Measurements from ENCODE around the gene FUCA2. TPM values are rescaled to one million over a fixed set of nuclear protein-coding genes. Genes with fewer than 3 reads are reported as not detected.

FUCA2 gene, protein sequence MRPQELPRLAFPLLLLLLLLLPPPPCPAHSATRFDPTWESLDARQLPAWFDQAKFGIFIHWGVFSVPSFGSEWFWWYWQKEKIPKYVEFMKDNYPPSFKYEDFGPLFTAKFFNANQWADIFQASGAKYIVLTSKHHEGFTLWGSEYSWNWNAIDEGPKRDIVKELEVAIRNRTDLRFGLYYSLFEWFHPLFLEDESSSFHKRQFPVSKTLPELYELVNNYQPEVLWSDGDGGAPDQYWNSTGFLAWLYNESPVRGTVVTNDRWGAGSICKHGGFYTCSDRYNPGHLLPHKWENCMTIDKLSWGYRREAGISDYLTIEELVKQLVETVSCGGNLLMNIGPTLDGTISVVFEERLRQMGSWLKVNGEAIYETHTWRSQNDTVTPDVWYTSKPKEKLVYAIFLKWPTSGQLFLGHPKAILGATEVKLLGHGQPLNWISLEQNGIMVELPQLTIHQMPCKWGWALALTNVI
- total RNA-seq (2014; rRNA removed; shearing (Covaris generic)) = 33.4 and 43.1 TPM in 2 replicates
- polyA plus RNA-seq (2016; fragmentation: Nextera tagmentation; extraction: Ambion mirVana) = 30.0 and 31.8 TPM in 2 replicates
- long read RNA-seq, transcript FUCA2-201 (7 exons, 2,356 nt) = major isoform, 57 of 63 reads
- long read RNA-seq, partial matches to known transcripts = 3 of 63 reads
- long read RNA-seq, other reads (novel, unspliced or antisense) = 3 of 63 reads

DNA sequence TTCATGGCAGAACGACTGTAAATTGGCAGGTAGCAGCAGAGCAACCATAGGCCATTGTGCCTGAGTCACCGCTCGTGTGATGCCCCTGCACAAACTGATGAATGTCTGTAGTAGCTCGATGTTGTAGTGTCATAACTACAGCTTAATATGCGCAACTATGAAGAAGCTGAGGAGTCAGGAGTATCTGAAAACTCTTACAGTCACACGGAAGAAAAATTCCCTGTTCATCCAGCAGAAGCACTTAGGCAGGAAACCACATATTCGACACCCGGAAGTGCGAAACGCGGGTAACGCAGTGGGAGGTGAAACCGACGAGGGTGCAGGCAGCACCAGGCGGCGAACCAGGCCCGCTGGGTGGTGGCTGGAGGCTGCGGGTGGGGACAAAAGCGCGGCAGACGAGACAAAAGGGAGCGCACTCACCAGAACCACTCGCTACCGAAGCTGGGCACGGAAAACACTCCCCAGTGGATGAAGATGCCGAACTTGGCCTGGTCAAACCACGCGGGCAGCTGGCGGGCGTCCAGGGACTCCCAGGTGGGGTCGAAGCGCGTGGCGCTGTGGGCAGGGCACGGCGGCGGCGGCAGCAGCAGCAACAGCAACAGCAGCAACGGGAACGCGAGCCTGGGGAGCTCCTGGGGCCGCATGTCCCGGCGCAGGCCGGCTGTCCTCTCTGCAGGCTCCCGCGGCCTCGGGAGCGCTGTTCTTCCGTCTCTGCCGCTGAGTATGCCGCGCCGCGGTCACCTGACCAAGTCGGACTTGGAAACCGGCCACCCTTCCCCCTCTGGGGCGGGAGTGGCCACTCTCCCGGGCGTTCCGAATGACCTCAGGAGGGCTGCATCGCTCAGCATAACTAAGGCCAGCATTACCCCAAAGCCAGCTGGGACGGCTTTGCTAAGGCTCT, at the start of gene FUCA2:
TSS of gene FUCA2 (minus strand) at position 730 of the 901 bp plus-strand sequence. CDS start at position 644, 86 bp downstream.
- peak within 1 kb of the TSS; percentile 85 for H3K4me3 Mint-ChIP-seq
- H3K36me3 Mint-ChIP-seq (ENCODE audit: low read depth) = peaks cover 18% of the 10 kb centered on the region
- H3K79me2 ChIP-seq (replicated peaks; ENCODE audit: insufficient read depth) = peaks cover 27% of the 10 kb centered on the region
- ATAC-seq (peak; percentile 90), DNase-seq (ENCODE audit: low spot score) (peak; percentile 96)
- peaks cover 4% of the 10 kb centered on the region; the same call in 1 of the 3 replicates for H3K9me3 Mint-ChIP-seq
- H3K9me2 ChIP-seq (ENCODE audit: insufficient read depth) = peaks cover 7% of the 10 kb centered on the region; the same call in 1 of the 2 replicates
- H3K4me3 ChIP-seq = peak within 1 kb of the TSS; percentile 76
- peaks cover 9% of the 10 kb centered on the region; the same call in 1 of the 2 replicates for H3K4me1 ChIP-seq (ENCODE audit: insufficient read depth)
- peaks cover 24% of the 10 kb centered on the region for H3K27me3 Mint-ChIP-seq (ENCODE audit: insufficient read depth, low read depth, poor library complexity)
- H3K4me1 Mint-ChIP-seq = peaks cover 22% of the 10 kb centered on the region
- peak within 1 kb of the TSS; percentile 94 for H2AFZ ChIP-seq
- H3K4me2 ChIP-seq = peak within 1 kb of the TSS; percentile 90
- no peaks in the 10 kb centered on the region for H3F3A ChIP-seq (replicated peaks; ENCODE audit: low read depth)
- 0 out of 2 replicates have a peak, but pooled peaks cover 6% of the 10 kb centered on the region for H3K36me3 ChIP-seq (ENCODE audit: insufficient read depth)
- no peaks in the 10 kb centered on the region for H4K20me1 ChIP-seq (replicated peaks; ENCODE audit: insufficient read depth)
- peaks cover 16% of the 10 kb centered on the region; the same call in 1 of the 2 replicates for H3K27me3 ChIP-seq (ENCODE audit: insufficient read depth)
- H3K27ac Mint-ChIP-seq = peak within 1 kb of the TSS; percentile 72
- H3K27ac ChIP-seq (ENCODE audit: low read depth) = peak within 1 kb of the TSS; percentile 70
- TF ChIP-seq CREB1 (CRISPR knock-in tag; IDR thresholded peaks at IDR 0.05; ENCODE audit: low read depth) = peak; percentile 51; the same call in 1 of the 2 replicates
- no peak for TF ChIP-seq ZNF331 (CRISPR knock-in tag; IDR thresholded peaks at IDR 0.05; ENCODE audit: low read depth)
- TF ChIP-seq NANOG (IDR thresholded peaks at IDR 0.05; ENCODE audit: borderline replicate concordance) = no peak
- TF ChIP-seq EZH2phosphoT487 (IDR thresholded peaks at IDR 0.05; ENCODE audit: unreplicated experiment) = no peak
- TF ChIP-seq, protein P1, sequence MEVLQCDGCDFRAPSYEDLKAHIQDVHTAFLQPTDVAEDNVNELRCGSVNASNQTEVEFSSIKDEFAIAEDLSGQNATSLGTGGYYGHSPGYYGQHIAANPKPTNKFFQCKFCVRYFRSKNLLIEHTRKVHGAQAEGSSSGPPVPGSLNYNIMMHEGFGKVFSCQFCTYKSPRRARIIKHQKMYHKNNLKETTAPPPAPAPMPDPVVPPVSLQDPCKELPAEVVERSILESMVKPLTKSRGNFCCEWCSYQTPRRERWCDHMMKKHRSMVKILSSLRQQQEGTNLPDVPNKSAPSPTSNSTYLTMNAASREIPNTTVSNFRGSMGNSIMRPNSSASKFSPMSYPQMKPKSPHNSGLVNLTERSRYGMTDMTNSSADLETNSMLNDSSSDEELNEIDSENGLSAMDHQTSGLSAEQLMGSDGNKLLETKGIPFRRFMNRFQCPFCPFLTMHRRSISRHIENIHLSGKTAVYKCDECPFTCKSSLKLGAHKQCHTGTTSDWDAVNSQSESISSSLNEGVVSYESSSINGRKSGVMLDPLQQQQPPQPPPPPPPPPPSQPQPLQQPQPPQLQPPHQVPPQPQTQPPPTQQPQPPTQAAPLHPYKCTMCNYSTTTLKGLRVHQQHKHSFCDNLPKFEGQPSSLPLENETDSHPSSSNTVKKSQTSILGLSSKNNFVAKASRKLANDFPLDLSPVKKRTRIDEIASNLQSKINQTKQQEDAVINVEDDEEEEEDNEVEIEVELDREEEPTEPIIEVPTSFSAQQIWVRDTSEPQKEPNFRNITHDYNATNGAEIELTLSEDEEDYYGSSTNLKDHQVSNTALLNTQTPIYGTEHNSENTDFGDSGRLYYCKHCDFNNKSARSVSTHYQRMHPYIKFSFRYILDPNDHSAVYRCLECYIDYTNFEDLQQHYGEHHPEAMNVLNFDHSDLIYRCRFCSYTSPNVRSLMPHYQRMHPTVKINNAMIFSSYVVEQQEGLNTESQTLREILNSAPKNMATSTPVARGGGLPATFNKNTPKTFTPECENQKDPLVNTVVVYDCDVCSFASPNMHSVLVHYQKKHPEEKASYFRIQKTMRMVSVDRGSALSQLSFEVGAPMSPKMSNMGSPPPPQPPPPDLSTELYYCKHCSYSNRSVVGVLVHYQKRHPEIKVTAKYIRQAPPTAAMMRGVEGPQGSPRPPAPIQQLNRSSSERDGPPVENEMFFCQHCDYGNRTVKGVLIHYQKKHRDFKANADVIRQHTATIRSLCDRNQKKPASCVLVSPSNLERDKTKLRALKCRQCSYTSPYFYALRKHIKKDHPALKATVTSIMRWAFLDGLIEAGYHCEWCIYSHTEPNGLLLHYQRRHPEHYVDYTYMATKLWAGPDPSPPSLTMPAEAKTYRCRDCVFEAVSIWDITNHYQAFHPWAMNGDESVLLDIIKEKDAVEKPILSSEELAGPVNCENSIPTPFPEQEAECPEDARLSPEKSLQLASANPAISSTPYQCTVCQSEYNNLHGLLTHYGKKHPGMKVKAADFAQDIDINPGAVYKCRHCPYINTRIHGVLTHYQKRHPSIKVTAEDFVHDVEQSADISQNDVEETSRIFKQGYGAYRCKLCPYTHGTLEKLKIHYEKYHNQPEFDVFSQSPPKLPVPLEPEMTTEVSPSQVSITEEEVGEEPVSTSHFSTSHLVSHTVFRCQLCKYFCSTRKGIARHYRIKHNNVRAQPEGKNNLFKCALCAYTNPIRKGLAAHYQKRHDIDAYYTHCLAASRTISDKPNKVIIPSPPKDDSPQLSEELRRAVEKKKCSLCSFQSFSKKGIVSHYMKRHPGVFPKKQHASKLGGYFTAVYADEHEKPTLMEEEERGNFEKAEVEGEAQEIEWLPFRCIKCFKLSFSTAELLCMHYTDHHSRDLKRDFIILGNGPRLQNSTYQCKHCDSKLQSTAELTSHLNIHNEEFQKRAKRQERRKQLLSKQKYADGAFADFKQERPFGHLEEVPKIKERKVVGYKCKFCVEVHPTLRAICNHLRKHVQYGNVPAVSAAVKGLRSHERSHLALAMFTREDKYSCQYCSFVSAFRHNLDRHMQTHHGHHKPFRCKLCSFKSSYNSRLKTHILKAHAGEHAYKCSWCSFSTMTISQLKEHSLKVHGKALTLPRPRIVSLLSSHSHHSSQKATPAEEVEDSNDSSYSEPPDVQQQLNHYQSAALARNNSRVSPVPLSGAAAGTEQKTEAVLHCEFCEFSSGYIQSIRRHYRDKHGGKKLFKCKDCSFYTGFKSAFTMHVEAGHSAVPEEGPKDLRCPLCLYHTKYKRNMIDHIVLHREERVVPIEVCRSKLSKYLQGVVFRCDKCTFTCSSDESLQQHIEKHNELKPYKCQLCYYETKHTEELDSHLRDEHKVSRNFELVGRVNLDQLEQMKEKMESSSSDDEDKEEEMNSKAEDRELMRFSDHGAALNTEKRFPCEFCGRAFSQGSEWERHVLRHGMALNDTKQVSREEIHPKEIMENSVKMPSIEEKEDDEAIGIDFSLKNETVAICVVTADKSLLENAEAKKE (CRISPR knock-in tag; IDR thresholded peaks at IDR 0.05) = no peak
- TF ChIP-seq ZNF114 (CRISPR knock-in tag; IDR thresholded peaks at IDR 0.05) = no peak
- TF ChIP-seq, protein P2, sequence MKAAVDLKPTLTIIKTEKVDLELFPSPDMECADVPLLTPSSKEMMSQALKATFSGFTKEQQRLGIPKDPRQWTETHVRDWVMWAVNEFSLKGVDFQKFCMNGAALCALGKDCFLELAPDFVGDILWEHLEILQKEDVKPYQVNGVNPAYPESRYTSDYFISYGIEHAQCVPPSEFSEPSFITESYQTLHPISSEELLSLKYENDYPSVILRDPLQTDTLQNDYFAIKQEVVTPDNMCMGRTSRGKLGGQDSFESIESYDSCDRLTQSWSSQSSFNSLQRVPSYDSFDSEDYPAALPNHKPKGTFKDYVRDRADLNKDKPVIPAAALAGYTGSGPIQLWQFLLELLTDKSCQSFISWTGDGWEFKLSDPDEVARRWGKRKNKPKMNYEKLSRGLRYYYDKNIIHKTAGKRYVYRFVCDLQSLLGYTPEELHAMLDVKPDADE (IDR thresholded peaks at IDR 0.05) = no peak; the same call in 1 of the 2 replicates
- TF ChIP-seq, protein P3, sequence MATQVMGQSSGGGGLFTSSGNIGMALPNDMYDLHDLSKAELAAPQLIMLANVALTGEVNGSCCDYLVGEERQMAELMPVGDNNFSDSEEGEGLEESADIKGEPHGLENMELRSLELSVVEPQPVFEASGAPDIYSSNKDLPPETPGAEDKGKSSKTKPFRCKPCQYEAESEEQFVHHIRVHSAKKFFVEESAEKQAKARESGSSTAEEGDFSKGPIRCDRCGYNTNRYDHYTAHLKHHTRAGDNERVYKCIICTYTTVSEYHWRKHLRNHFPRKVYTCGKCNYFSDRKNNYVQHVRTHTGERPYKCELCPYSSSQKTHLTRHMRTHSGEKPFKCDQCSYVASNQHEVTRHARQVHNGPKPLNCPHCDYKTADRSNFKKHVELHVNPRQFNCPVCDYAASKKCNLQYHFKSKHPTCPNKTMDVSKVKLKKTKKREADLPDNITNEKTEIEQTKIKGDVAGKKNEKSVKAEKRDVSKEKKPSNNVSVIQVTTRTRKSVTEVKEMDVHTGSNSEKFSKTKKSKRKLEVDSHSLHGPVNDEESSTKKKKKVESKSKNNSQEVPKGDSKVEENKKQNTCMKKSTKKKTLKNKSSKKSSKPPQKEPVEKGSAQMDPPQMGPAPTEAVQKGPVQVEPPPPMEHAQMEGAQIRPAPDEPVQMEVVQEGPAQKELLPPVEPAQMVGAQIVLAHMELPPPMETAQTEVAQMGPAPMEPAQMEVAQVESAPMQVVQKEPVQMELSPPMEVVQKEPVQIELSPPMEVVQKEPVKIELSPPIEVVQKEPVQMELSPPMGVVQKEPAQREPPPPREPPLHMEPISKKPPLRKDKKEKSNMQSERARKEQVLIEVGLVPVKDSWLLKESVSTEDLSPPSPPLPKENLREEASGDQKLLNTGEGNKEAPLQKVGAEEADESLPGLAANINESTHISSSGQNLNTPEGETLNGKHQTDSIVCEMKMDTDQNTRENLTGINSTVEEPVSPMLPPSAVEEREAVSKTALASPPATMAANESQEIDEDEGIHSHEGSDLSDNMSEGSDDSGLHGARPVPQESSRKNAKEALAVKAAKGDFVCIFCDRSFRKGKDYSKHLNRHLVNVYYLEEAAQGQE (IDR thresholded peaks at IDR 0.05; ENCODE audit: unreplicated experiment) = no peak
- TF ChIP-seq JUNB (IDR thresholded peaks at IDR 0.05; ENCODE audit: unreplicated experiment) = no peak
- peak; percentile 81 for TF ChIP-seq POLR2AphosphoS5 (IDR thresholded peaks at IDR 0.05; ENCODE audit: low read depth)

Measured in GM23338 (cell line).